Vagina (tissue), 2 donors: ENCODE data around the gene CCSER1. TPM values are rescaled to one million over a fixed set of nuclear protein-coding genes. Genes with fewer than 3 reads are reported as not detected.

Experiments used
- DNase-seq, 2 donors: peaks; one replicate each; pipeline ENCODE4 v3.0.0-alpha.2; 2017; ENCODE audit errors: extremely low spot score in 2 of 2
- H3K27ac ChIP-seq: fragments of 200-600 bp; sonication (generic); one replicate; pipeline ENCODE4 v1.5.1; 2019
- H3K27me3 ChIP-seq: fragments of 200-600 bp; sonication (generic); one replicate; pipeline ENCODE4 v1.5.1; 2019
- H3K36me3 ChIP-seq, 2 donors: fragments of 200-600 bp; sonication (generic); one replicate each; pipeline ENCODE4 v1.5.1; 2017 to 2019
- H3K4me1 ChIP-seq: fragments of 200-600 bp; sonication (generic); one replicate; pipeline ENCODE4 v1.5.1; 2019
- H3K4me3 ChIP-seq, 2 donors: fragments of 200-600 bp; sonication (generic); 1 replicate in 1 of 2; 2 replicates in 1 of 2; pipeline ENCODE4 v1.5.1; 2016 to 2019
- H3K9me3 ChIP-seq: fragments of 200-600 bp; sonication (generic); one replicate; pipeline ENCODE4 v1.5.1; 2019
- POLR2A ChIP-seq, 2 donors: fragments of 450-650 bp; IDR thresholded peaks; one replicate each; pipeline ENCODE4 v1.6.1; 2017; ENCODE audit warnings: antibody characterized with exemption in 2 of 2, mild to moderate bottlenecking in 2 of 2, moderate library complexity in 2 of 2
- POLR2AphosphoS5 ChIP-seq, 2 donors: sonication (generic); formaldehyde crosslinking; IDR thresholded peaks; one replicate each; pipeline ENCODE4 v1.9.0; 2017; ENCODE audit warnings: antibody characterized with exemption in 2 of 2, mild to moderate bottlenecking in 2 of 2, low read depth in 1 of 2; ENCODE audit not compliant: insufficient read depth in 1 of 2
- intact Hi-C: fragments of 100-400 bp; cut with DNase I; formaldehyde crosslinking; loops from one replicate; pipeline ENCODE4 v1.15.1; 2023
- total RNA-seq: library from RNA; depleted of rRNA; stranded (reverse); fragments of >200 nt; gene quantifications from one replicate; pipeline ENCODE4 v1.2.3, GENCODE V29; 2016
- TF ChIP-seq, protein P1 (sequence below), 3 experiments: fragments of 450-650 bp in 2 of 3; fragments of 200-600 bp in 1 of 3; sonication (generic) in 1 of 3; IDR thresholded peaks; one replicate each; pipeline ENCODE4 v1.5.1; 2017 to 2019; ENCODE audit warnings: antibody characterized with exemption in 3 of 3, mild to moderate bottlenecking in 2 of 3, moderate library complexity in 2 of 3

CCSER1 gene
- total RNA-seq, 1 donor from 2014 or later = 8.1 TPM

DNA sequence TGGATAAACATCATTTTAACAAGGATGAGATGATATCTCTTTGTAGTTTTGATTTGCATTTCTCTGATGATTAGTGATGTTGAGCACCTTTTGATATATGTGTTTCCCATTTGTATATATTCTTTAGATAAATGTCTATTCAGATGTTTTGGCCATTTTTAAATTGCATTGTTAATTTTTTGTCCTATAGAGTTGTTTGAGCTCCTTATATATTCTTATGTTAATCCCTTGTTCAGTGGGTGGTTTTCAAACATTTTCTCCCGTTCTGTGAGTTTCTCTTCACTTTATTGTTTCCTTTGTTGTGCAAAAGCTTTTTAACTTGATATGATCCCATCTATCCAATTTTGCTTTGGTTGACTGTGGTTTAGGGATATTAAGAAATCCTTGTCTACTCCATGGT lies 606.0 kb downstream of the CCSER1 start:
- H3K27me3 ChIP-seq = no peaks in the 10 kb centered on the region
- intact Hi-C loops = no loop called here
- H3K4me3 ChIP-seq = no peak overlapping the region
- H3K9me3 ChIP-seq = no peaks in the 10 kb centered on the region
- no peaks in the 10 kb centered on the region for H3K4me1 ChIP-seq
- TF ChIP-seq POLR2AphosphoS5 (IDR thresholded peaks at IDR 0.05; ENCODE audit: insufficient read depth in 1 of 2, low read depth in 1 of 2) (no peak), POLR2A (IDR thresholded peaks at IDR 0.05) (no peak)
- TF ChIP-seq, protein P1, sequence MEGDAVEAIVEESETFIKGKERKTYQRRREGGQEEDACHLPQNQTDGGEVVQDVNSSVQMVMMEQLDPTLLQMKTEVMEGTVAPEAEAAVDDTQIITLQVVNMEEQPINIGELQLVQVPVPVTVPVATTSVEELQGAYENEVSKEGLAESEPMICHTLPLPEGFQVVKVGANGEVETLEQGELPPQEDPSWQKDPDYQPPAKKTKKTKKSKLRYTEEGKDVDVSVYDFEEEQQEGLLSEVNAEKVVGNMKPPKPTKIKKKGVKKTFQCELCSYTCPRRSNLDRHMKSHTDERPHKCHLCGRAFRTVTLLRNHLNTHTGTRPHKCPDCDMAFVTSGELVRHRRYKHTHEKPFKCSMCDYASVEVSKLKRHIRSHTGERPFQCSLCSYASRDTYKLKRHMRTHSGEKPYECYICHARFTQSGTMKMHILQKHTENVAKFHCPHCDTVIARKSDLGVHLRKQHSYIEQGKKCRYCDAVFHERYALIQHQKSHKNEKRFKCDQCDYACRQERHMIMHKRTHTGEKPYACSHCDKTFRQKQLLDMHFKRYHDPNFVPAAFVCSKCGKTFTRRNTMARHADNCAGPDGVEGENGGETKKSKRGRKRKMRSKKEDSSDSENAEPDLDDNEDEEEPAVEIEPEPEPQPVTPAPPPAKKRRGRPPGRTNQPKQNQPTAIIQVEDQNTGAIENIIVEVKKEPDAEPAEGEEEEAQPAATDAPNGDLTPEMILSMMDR (IDR thresholded peaks at IDR 0.05) = no peak
- H3K27ac ChIP-seq = no peak overlapping the region
- H3K36me3 ChIP-seq = no peaks in the 10 kb centered on the region
- DNase-seq = no peak

DNA sequence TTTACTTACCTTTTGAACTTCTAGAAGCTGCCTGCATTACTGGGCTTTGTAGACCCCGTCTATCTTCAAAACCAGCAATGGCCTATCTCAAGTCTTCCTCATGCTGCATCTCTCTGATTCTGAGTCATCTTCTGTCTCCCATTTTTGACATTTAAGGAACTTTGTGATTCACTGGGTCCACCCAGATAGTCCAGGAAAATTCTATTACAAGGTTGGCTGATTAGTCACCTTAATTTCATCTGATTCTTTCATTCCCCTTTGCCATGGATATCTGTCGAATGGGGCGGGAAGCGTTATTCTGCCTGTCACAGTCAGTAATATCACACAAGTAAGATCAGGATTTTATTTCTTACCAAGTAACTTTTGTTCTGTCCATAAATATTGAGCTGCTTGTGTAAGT lies 618.0 kb downstream of the CCSER1 start:
- DNase-seq = no peak
- intact Hi-C loops = no loop called here
- Histone ChIP-seq H3K36me3 (no peaks in the 10 kb centered on the region), H3K9me3 (no peaks in the 10 kb centered on the region), H3K27ac (no peak overlapping the region), H3K4me3 (no peak overlapping the region), H3K27me3 (no peaks in the 10 kb centered on the region), H3K4me1 (no peaks in the 10 kb centered on the region)
- TF ChIP-seq POLR2AphosphoS5 (IDR thresholded peaks at IDR 0.05; ENCODE audit: insufficient read depth in 1 of 2, low read depth in 1 of 2) = no peak
- no peak for TF ChIP-seq POLR2A (IDR thresholded peaks at IDR 0.05)
- TF ChIP-seq, protein P1 (IDR thresholded peaks at IDR 0.05) = no peak

DNA sequence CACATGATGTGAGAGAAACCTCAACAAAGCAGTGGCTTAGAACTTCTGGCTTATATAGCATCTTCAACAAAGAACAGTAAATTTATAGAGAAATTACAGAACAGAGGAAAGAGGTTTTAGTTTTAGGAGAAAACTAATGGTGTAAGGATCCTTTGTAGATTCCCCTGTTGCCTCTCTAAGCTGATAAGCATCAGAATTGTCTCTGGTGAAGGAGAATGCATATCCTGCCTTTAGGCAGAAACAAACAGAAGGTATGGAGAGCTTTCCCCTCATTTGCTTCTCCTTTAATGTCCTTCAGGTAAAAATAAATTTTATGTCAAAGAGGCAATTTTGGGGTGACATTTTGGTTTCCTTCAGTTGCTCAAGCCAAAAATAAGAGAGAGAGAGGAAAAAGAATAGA lies 625.9 kb downstream of the CCSER1 start:
- no peak overlapping the region for H3K27ac ChIP-seq
- intact Hi-C loops = no loop called here
- no peak for DNase-seq
- H3K36me3 ChIP-seq = no peaks in the 10 kb centered on the region
- TF ChIP-seq, protein P1 (IDR thresholded peaks at IDR 0.05) = no peak
- TF ChIP-seq POLR2AphosphoS5 (IDR thresholded peaks at IDR 0.05; ENCODE audit: insufficient read depth in 1 of 2, low read depth in 1 of 2) (no peak), POLR2A (IDR thresholded peaks at IDR 0.05) (no peak)
- no peaks in the 10 kb centered on the region for H3K27me3 ChIP-seq
- no peak overlapping the region for H3K4me3 ChIP-seq
- H3K9me3 ChIP-seq = no peaks in the 10 kb centered on the region
- H3K4me1 ChIP-seq = no peaks in the 10 kb centered on the region

DNA sequence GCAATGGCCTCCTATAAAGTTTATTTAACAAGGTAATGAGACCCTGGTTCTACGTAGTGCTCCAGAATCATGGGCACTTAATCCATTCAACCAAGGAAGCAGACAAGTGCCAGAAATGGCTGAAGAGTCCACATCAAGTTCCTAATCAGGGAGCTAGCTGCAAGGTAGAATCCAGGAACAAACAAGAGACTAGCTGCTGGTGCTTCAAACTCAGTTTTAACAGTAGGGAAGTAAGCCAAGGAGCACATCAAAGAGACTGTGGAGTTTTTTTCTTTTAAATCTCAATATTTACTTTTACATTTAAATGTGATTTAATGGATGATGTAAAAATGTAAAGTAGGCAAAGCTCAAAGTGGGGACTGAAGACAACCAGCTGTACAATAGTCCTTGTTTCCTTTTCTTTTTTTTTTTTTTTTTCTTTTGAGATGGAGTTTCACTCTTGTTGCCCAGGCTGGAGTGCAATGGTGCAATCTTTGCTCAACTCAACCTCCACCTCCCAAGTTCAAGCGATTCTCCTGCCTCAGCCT lies 630.4 kb downstream of the CCSER1 start:
- H3K27ac ChIP-seq = no peak overlapping the region
- no peak overlapping the region for H3K4me3 ChIP-seq
- DNase-seq = no peak
- H3K27me3 ChIP-seq = no peaks in the 10 kb centered on the region
- H3K4me1 ChIP-seq = no peaks in the 10 kb centered on the region
- TF ChIP-seq POLR2A (IDR thresholded peaks at IDR 0.05) (no peak), POLR2AphosphoS5 (IDR thresholded peaks at IDR 0.05; ENCODE audit: insufficient read depth in 1 of 2, low read depth in 1 of 2) (no peak)
- TF ChIP-seq, protein P1 (IDR thresholded peaks at IDR 0.05) = no peak
- H3K36me3 ChIP-seq = no peaks in the 10 kb centered on the region
- H3K9me3 ChIP-seq = no peaks in the 10 kb centered on the region
- intact Hi-C loops = no loop called here

DNA sequence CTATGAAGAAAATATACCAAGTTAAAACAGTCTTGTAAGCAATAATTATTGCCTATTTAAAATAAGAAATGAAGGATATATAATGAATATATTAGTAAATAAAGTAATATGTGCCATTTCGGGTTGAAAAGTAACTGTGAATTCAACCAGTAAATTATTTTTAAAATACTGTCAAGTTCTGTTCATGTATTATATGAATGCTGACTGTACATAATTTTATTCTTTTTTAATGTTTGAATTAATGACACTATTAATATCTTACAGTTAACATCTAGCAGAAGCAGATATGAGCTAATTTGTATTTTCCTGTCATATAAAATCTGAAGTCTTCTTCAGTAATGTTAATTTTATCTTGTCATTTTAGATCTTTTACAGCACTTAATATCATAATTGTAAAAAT lies 632.9 kb downstream of the CCSER1 start:
- DNase-seq = no peak
- H3K4me1 ChIP-seq = no peaks in the 10 kb centered on the region
- intact Hi-C loops = no loop called here
- no peaks in the 10 kb centered on the region for H3K36me3 ChIP-seq
- no peaks in the 10 kb centered on the region for H3K27me3 ChIP-seq
- no peaks in the 10 kb centered on the region for H3K9me3 ChIP-seq
- H3K4me3 ChIP-seq = no peak overlapping the region
- H3K27ac ChIP-seq = no peak overlapping the region
- TF ChIP-seq POLR2AphosphoS5 (IDR thresholded peaks at IDR 0.05; ENCODE audit: insufficient read depth in 1 of 2, low read depth in 1 of 2) (no peak), POLR2A (IDR thresholded peaks at IDR 0.05) (no peak)
- TF ChIP-seq, protein P1 (IDR thresholded peaks at IDR 0.05) = no peak
